Left hindlimb (tissue), 1 donor: ENCODE data around the gene TSPAN8.
"Not testable (repeated sequence)": the region's sequence is repeated elsewhere in the genome, so short reads cannot be mapped to it uniquely, and the experiment has no call there.

Source experiments
- DNase-seq: peaks from one replicate; pipeline ENCODE4 v3.0.0-alpha.2; 2018

Gene TSPAN8

GRCh38 chr12:71157601-71158233, at the start of gene TSPAN8:
Gene TSPAN8, minus strand, starts transcription at chr12:71157999. Its CDS starts 321 bp downstream, at chr12:71157678.
- DNase-seq: no peak

- DNase-seq: no peak
Measured at GRCh38 chr12:71201136-71201679, 43.4 kb upstream of the TSPAN8 start.

- no peak for DNase-seq
Measured at GRCh38 chr12:71200706-71201105, 42.9 kb upstream of the TSPAN8 start.

- no peak for DNase-seq
Measured at GRCh38 chr12:71197460-71197859, 39.7 kb upstream of the TSPAN8 start.

DNA sequence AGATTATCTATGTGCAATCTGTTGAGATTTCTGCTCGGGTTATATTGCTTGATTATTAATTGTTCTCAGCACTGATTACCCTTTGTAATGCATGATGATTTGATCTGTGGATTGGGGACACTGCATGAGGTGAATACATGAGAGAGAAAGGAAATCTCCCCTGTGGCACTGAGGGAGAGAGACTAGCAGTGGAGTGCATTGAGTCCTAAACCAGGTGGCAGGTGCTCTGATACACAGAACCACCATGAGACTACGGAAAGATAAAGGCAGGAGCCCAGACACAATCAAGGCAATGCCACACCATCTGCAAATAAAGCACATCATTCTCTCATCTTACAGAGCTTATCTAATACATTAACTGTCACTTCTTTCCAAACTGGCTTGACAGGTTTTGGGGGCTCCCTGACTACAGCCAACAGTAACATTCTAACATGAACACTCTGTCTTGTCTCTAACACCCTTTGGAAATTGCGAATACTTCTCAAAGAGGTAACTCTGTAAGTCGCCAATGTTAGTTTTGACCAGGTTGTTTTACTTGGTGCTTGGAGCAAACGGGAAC, 37.6 kb upstream of the TSPAN8 start:
- no peak for DNase-seq

GRCh38 chr12:71194657-71195056, 36.9 kb upstream of the TSPAN8 start:
- DNase-seq: no peak

GRCh38 chr12:71193041-71193440, 35.2 kb upstream of the TSPAN8 start:
- DNase-seq: no peak

GRCh38 chr12:71191509-71192196, 33.9 kb upstream of the TSPAN8 start:
- DNase-seq: no peak

DNA sequence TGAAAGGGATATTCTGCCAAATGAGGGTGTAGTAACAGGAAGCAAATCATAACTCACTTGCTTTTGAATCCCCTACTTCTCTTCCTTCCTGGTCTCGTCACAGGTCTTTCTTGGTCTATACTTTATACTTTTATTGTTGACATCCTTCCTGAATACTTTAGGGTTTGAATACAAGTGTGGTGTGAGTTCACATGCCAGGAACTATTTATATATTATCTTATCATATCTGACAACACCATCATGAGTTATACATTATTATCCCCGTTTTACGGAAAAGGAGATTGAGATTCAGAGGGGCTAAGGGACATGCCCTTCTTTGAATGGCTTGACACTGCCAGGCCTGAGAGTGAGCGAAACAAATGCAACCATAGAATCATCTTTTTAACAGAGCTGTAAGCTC, 33.0 kb upstream of the TSPAN8 start:
- no peak for DNase-seq

GRCh38 chr12:71187379-71187778, 29.6 kb upstream of the TSPAN8 start:
- DNase-seq: no peak

DNA sequence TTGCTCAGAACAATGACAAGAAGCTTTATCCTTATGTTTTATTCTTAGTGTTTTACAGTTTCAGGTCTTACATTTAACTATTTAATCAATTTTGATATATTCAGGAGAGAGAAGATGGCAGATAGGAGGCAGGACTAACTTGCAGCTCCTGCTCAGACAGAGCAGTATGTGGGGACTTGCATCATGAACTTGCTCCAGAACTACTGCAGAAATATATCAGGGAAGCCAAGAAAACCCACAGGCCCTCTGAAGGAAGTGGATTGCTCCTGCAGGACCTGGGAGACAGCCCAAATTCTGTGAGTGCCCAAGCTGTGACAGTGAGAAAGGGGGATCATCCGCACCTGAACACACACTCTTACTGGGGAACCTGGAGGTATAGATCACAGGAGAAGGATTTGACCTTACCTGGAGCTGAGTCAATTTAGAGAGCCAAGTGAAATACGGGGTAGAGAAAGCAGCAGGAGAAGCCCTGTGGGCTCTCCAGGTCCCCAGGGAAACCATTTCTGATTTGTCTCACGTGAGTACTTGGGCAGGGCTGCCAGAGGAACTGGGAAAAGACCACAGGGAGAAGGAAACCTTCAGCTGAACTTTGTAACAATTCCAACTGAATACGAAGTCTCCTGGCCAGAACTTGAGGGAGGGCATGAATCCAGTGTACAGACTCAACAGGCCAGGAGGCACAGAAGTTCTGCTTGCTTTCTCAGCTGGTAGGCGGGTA, 28.9 kb upstream of the TSPAN8 start:
- DNase-seq: no peak

DNA sequence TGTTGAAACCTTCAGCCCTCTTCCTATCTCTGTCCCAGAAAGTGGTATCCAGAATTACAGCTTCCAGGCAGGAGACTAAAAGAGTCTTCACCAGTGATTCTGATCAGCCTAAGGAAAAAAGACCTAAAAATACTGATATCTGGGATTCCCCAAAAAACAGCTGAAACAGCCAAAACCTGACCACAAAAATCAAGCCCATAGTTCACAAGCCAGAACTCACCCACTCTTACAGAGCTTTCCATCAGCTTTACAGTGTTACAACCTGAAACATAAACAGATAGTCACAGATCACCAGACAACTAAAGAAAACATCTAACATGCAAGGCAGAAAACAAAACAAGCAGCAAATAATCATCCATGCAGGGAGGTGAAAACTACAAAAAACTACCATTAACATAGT, 26.0 kb upstream of the TSPAN8 start:
- no peak for DNase-seq

- DNase-seq: no peak
Measured at GRCh38 chr12:71183018-71183417, 25.2 kb upstream of the TSPAN8 start.

DNA sequence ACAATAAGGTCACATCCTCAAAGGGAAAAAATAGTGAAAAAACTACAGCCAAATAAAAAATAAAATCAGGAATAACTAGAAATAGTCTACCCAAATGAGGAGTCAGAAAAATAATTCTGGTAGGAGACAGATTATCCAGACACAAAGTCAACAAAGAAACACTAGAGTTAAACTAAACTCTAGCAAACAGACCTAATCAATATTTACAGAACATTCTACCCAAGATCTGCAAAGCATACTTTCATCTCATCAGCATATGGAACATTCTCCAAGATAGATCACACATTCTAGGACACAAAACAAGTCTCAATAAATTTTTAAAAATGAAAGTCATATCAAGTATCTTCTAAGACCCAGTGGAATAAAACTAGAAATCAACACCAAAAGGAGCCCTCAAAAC, 20.4 kb upstream of the TSPAN8 start:
- no peak for DNase-seq

- DNase-seq: no peak
Measured at GRCh38 chr12:71174825-71175224, 17.0 kb upstream of the TSPAN8 start.

DNA sequence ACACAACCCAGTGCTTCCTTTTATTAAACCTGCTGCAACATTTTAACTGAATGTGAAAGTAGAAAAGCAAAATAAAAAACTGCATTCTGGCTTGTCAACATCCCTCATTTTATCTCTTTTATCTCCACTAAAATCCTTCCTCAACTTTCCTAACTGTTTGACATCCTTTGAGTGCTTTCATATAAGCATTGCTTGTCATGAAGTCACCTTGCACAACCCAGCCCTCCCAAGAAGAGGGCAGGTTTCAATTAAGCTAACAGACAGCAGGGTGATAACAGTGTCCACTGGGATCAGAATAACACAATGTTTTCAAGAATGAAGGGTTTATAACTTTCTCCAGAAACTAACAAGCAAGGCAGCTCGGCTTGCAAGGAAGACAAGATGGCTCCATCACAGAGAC, 16.3 kb upstream of the TSPAN8 start:
- DNase-seq: no peak

DNA sequence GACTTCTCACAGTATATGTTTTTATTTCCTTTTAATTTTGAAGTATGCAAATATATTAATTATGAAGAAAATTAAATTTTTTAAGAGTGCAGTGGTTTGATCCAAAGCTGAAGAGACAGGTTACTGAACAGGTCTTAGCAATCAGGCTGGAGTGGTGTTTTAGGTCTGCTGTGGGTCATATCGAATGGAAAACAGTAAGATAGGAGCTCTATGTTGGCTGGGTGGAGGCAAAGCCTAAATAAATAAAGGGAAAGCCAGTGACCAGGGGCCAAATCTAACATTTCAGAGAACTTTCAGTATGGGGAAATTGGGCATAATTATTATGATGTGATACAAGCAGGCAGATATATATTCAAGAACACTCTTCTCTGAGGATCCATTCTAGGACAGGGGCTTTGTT, 12.7 kb upstream of the TSPAN8 start:
- DNase-seq: no peak

DNA sequence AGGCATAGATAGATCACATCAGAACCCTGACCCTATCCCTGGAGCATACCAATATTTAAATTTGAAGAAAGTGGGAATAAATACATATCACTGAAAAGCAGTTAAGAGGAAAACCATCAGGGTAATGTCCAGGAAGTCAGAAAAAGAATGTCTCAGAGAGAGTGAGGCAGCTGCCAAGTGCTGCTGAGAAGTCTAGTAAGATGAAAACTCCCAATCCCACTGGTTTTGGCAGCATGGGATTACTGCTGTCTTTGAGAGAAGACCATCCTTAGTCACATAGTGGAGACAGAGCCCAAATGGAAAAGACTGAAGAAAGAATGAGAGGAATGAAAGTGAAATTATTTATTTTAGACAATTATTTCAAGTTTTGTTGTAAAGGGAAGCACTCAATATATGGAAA, 11.5 kb upstream of the TSPAN8 start:
- no peak for DNase-seq

GRCh38 chr12:71166862-71167496, 9.2 kb upstream of the TSPAN8 start:
- no peak for DNase-seq

GRCh38 chr12:71166280-71166679, 8.5 kb upstream of the TSPAN8 start:
- DNase-seq: no peak

GRCh38 chr12:71165780-71166179, 8.0 kb upstream of the TSPAN8 start:
- DNase-seq: not testable (repeated sequence)

GRCh38 chr12:71164568-71165197, 6.9 kb upstream of the TSPAN8 start:
- no peak for DNase-seq

GRCh38 chr12:71164166-71164565, 6.4 kb upstream of the TSPAN8 start:
- no peak for DNase-seq
